Activated CD4-positive, alpha-beta T cell treated with anti-CD3 and anti-CD28 coated beads, Interleukin-2, Interleukin-6, amounts not matched to agents 100 ng/mL and 50 ng/mL, durations not matched to agents 16 hours and 8 hours (primary cell): ENCODE data around the gene RABGAP1L.
"Not testable (repeated sequence)": the region's sequence is repeated elsewhere in the genome, so short reads cannot be mapped to it uniquely, and the experiment has no call there.

Source experiments
- DNase-seq: peaks from one replicate; pipeline ENCODE4 v3.0.0-alpha.2; 2020

The RABGAP1L gene

GRCh38 chr1:174247472-174247871, 88.2 kb downstream of the RABGAP1L start:
- DNase-seq, result no peak

- no peak for DNase-seq
Measured at GRCh38 chr1:174248041-174248440, 88.7 kb downstream of the RABGAP1L start.

GRCh38 chr1:174256386-174256785, 97.1 kb downstream of the RABGAP1L start:
- DNase-seq, result not testable (repeated sequence)

- peak; percentile 55 for DNase-seq
Measured at GRCh38 chr1:174258148-174258550, 98.8 kb downstream of the RABGAP1L start.

- peak; percentile 35 for DNase-seq
Measured at GRCh38 chr1:174262349-174263241, 103.3 kb downstream of the RABGAP1L start.

GRCh38 chr1:174265282-174265681, 106.0 kb downstream of the RABGAP1L start:
- DNase-seq, result no peak

GRCh38 chr1:174266476-174266875, 107.2 kb downstream of the RABGAP1L start:
- no peak for DNase-seq

- no peak for DNase-seq
Measured at GRCh38 chr1:174266991-174267612, 107.8 kb downstream of the RABGAP1L start.

- no peak for DNase-seq
Measured at GRCh38 chr1:174269989-174270651, 110.8 kb downstream of the RABGAP1L start.

GRCh38 chr1:174273190-174273589, 113.9 kb downstream of the RABGAP1L start:
- no peak for DNase-seq

- DNase-seq, result no peak
Measured at GRCh38 chr1:174273776-174274175, 114.5 kb downstream of the RABGAP1L start.

- DNase-seq, result no peak
Measured at GRCh38 chr1:174274452-174274851, 115.1 kb downstream of the RABGAP1L start.

GRCh38 chr1:174274884-174275283, 115.6 kb downstream of the RABGAP1L start:
- no peak for DNase-seq

GRCh38 chr1:174276087-174276486, 116.8 kb downstream of the RABGAP1L start:
- no peak for DNase-seq

- DNase-seq, result no peak
Measured at GRCh38 chr1:174284052-174284451, 124.7 kb downstream of the RABGAP1L start.

- no peak for DNase-seq
Measured at GRCh38 chr1:174286042-174286441, 126.7 kb downstream of the RABGAP1L start.

- DNase-seq, result no peak
Measured at GRCh38 chr1:174289644-174290310, 130.5 kb downstream of the RABGAP1L start.

GRCh38 chr1:174291059-174291458, 131.7 kb downstream of the RABGAP1L start:
- no peak for DNase-seq

- DNase-seq, result no peak
Measured at GRCh38 chr1:174296309-174296708, 137.0 kb downstream of the RABGAP1L start.

GRCh38 chr1:174297351-174297750, 138.0 kb downstream of the RABGAP1L start:
- no peak for DNase-seq

GRCh38 chr1:174301295-174302077, 142.2 kb downstream of the RABGAP1L start:
- no peak for DNase-seq

GRCh38 chr1:174308604-174309003, 149.3 kb downstream of the RABGAP1L start:
- no peak for DNase-seq
